Measurements from ENCODE around the gene AGBL1. TPM values are rescaled to one million over a fixed set of nuclear protein-coding genes. Genes with fewer than 3 reads are reported as not detected.

AGBL1 gene
- total and polyA plus RNA-seq, 11 donors: under 0.01 to 0.08 (median 0.02) TPM; not detected in 8

DNA sequence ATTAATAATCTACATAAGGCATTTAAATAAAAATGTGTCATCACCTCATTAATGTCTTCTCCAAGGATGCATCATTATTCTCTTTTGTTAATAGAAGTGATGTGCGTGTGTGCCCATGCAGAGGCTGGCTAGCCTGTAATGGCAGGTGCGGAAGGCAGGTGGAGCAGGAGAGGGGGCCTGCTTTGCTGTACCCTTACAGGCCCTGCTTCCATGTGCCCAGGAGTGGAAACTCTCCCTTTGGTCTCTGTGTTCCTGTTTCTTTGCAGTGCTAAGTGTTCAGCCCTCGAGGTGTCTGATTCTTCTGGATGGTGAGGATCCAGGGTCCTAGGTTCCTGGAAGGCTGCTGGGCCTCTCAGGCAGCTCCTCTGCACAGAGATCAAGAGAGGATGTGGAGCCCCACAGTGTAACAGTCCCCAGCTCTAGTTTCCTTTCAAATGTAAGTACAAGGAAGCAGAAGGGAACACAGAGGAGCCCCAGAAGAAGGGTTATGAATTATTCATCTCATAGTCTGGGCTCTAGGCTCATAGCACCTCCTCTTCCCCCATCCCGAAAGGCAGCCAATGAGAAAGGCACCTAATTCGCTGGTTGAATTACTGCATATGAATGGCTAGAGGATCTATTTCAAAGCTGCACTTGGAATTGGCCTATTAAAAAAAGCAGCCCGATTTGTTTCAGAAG, 39.2 kb upstream of the AGBL1 start:
- ATAC-seq (no peak), DNase-seq (no peak)
- WGBS, 4 donors: 63 to 77% (median 66%) methylated on average over 6 of the region's 6 CpGs
- intact Hi-C loops (cut with DNase I): no loop called here
- H3K27me3 ChIP-seq: peaks cover 0 to 13% (median 0%) of the 10 kb centered on the region in 9 donors
- no peak for TF ChIP-seq POLR2A (IDR thresholded peaks at IDR 0.05)
- TF ChIP-seq, protein P1, sequence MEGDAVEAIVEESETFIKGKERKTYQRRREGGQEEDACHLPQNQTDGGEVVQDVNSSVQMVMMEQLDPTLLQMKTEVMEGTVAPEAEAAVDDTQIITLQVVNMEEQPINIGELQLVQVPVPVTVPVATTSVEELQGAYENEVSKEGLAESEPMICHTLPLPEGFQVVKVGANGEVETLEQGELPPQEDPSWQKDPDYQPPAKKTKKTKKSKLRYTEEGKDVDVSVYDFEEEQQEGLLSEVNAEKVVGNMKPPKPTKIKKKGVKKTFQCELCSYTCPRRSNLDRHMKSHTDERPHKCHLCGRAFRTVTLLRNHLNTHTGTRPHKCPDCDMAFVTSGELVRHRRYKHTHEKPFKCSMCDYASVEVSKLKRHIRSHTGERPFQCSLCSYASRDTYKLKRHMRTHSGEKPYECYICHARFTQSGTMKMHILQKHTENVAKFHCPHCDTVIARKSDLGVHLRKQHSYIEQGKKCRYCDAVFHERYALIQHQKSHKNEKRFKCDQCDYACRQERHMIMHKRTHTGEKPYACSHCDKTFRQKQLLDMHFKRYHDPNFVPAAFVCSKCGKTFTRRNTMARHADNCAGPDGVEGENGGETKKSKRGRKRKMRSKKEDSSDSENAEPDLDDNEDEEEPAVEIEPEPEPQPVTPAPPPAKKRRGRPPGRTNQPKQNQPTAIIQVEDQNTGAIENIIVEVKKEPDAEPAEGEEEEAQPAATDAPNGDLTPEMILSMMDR (IDR thresholded peaks at IDR 0.05): no peak
- no peaks in the 10 kb centered on the region for H3K36me3 ChIP-seq
- H3K9me3 ChIP-seq: no peaks in the 10 kb centered on the region
- H3K4me3 ChIP-seq: no peak overlapping the region
- H3K4me1 ChIP-seq: no peaks in the 10 kb centered on the region
- H3K27ac ChIP-seq: no peak overlapping the region

DNA sequence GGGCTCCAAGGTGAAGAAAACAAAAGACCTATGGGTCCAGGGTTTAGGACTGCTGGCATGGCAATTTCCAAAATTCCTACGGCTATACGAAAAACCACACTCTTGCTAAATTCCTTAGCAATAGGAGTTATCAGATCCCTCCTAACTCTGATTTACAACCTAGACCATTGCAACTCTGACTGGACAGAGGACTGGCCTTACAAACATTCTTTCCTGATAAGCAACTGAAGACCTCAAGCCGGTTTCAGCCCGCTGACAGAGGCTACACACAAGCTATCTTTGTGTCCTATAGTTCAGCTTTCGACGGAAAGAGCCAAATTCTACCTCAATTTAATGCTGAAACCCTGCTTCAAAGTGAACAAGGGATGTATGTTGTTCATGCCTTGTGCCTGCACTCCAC, 38.3 kb upstream of the AGBL1 start:
- intact Hi-C loops (cut with DNase I): no loop called here
- Histone ChIP-seq H3K36me3 (no peaks in the 10 kb centered on the region), H3K4me3 (no peak overlapping the region), H3K27me3 (peaks cover 0 to 13% (median 0%) of the 10 kb centered on the region in 9 donors), H3K27ac (no peak overlapping the region), H3K9me3 (no peaks in the 10 kb centered on the region), H3K4me1 (no peaks in the 10 kb centered on the region)
- no peak for TF ChIP-seq POLR2A (IDR thresholded peaks at IDR 0.05)
- TF ChIP-seq, protein P1 (IDR thresholded peaks at IDR 0.05): no peak
- no peak for DNase-seq
- no peak for ATAC-seq
- WGBS, 4 donors: 33 to 44% (median 39%) methylated on average over 6 of the region's 6 CpGs

DNA sequence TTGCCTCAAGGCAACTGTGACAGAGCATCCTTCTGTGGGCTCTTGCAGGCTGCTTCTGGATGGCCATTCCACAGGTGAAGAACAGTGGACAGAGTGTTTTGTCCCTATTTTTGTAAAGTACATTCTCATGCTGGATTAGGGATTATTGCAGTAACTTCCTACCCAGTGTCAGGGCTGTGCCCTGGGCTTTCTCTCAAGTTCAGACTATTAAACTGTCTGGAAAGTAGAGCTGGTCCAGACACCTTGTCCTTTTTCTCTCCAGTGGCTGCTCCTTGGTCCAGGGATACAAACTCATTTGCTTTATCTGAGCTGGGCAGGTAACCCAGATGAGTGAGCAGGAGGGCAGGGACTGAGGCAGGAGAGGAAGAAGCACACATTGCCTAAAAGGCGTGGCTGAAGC, 37.4 kb upstream of the AGBL1 start:
- WGBS, 4 donors: 79 to 94% (median 84%) methylated on average over 1 of the region's 1 CpG; no CpG with 5 or more reads in 1 of the 4 donors
- intact Hi-C loops (cut with DNase I): no loop called here
- ATAC-seq: no peak

DNA sequence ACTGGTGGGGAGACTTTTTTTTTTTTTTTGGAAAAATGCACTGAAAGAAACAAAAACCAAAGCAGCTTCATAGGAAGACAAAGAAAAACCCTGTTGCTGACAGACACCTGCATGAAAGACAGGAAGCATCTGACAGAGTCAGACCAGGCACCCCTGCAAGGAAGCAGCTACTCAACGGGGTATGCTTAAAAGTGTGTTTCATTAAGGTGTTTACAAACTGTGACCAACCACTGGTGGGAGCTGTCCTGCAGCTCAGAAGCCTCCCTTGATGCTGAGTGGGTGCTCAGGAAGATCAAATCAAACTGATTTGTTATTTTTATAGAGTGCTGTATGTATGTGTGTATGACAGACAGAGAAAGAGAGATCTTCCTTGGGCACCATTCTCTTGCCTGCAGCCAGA, 34.7 kb upstream of the AGBL1 start:
- Histone ChIP-seq H3K27ac (no peak overlapping the region), H3K4me3 (no peak overlapping the region), H3K4me1 (no peaks in the 10 kb centered on the region), H3K27me3 (peaks cover 0 to 13% (median 0%) of the 10 kb centered on the region in 9 donors), H3K36me3 (no peaks in the 10 kb centered on the region), H3K9me3 (no peaks in the 10 kb centered on the region)
- intact Hi-C loops (cut with DNase I): no loop called here
- TF ChIP-seq, protein P1 (IDR thresholded peaks at IDR 0.05): no peak
- no peak for TF ChIP-seq POLR2A (IDR thresholded peaks at IDR 0.05)
- DNase-seq (no peak), ATAC-seq (no peak)
- 0 to 21% (median 10%) methylated on average over 1 of the region's 1 CpG for WGBS, 4 donors

More for the DNA sequence above, 37.4 kb upstream of the AGBL1 start:
- Histone ChIP-seq H3K27me3 (peaks cover 0 to 13% (median 0%) of the 10 kb centered on the region in 9 donors), H3K36me3 (no peaks in the 10 kb centered on the region), H3K27ac (no peak overlapping the region), H3K9me3 (no peaks in the 10 kb centered on the region), H3K4me1 (no peaks in the 10 kb centered on the region), H3K4me3 (no peak overlapping the region)
- DNase-seq: no peak
- TF ChIP-seq POLR2A (IDR thresholded peaks at IDR 0.05): no peak
- TF ChIP-seq, protein P1 (IDR thresholded peaks at IDR 0.05): no peak

All from heart left ventricle (tissue), 16 donors.